ENCODE results near the gene ATP2A1.

ATP2A1 gene

DNA sequence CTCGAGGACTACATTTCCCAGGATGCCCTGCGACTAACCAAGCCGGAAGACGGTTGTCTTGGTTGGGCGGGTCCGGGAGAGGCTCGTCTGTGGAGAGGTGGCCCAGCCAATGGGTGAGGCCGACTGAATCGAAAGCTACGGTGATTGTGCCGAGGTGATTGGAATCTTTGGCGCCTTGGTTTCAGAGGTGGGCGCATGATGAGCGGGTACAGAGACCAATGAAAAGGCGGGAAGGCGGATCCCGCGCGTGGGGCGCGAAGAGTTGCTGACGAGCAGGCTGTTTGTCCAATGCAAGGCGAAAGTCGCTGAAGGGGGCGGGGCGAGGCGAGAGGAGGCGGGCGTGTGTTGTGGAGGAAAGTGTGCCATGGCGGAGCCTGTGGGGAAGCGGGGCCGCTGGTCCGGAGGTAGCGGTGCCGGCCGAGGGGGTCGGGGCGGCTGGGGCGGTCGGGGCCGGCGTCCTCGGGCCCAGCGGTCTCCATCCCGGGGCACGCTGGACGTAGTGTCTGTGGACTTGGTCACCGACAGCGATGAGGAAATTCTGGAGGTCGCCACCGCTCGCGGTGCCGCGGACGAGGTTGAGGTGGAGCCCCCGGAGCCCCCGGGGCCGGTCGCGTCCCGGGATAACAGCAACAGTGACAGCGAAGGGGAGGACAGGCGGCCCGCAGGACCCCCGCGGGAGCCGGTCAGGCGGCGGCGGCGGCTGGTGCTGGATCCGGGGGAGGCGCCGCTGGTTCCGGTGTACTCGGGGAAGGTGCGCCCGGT is 72.5 kb downstream of the ATP2A1 start, which contains the start of gene NFATC2IP:
NFATC2IP (plus strand) TSS at position 290 of the 762 bp plus-strand sequence; CDS start at position 365, 75 bp downstream.
- H3K36me3 ChIP-seq (ENCODE audit: insufficient read depth, low read length): peaks cover 23% of the 10 kb centered on the region
- peak within 1 kb of the TSS; percentile 64 for H2AFZ ChIP-seq (ENCODE audit: low read depth, low read length)
- peaks cover 13% of the 10 kb centered on the region for H3K4me1 ChIP-seq (ENCODE audit: insufficient read depth, low read length)
- H3K27me3 ChIP-seq (ENCODE audit: insufficient read depth, low read length): no peaks in the 10 kb centered on the region
- no peaks in the 10 kb centered on the region for H3K9me3 ChIP-seq (ENCODE audit: low read length)
- peak within 1 kb of the TSS; percentile 97 for H3K4me3 ChIP-seq (ENCODE audit: low read length)

DNA sequence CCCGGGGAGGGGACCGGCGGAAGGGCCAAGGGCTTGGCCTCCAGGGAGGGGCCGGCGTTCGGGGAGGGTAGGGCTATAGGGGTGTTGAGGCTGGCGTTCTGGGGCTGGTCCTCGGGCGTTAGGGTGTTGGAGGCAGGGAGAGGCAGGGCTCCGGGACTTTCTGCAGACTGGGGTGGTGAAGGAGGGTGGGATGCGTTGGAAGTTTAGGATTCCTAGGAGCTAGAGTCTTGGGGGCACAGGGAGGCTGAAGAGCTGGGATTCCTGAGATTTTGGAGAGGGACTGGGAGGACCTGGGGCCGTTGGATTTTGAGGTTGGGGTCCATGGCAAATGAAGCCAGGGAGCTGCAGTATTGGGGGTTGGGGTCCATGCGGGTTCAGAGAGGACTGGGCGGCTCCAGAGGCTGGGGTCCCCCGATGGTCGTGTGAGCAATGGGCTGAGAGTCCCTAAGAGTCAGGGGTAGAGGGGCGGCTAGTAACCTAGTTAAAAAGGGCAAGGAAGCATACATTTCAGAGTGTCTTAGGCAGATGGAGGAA is 73.2 kb downstream of the ATP2A1 start:
- peak overlapping the region; percentile 97 for H3K4me3 ChIP-seq (ENCODE audit: low read length)
- H3K4me1 ChIP-seq (ENCODE audit: insufficient read depth, low read length): peaks cover 12% of the 10 kb centered on the region
- H2AFZ ChIP-seq (ENCODE audit: low read depth, low read length): peak overlapping the region; percentile 64
- H3K27me3 ChIP-seq (ENCODE audit: insufficient read depth, low read length): no peaks in the 10 kb centered on the region
- H3K36me3 ChIP-seq (ENCODE audit: insufficient read depth, low read length): peaks cover 28% of the 10 kb centered on the region
- no peaks in the 10 kb centered on the region for H3K9me3 ChIP-seq (ENCODE audit: low read length)

All from neuron (in vitro differentiated cells).